Suprapubic skin (tissue), 4 donors: Measurements from ENCODE around the gene ZNF804A. TPM values are rescaled to one million over a fixed set of nuclear protein-coding genes. Genes with fewer than 3 reads are reported as not detected.

Experiments
- DNase-seq, 2 donors: peaks; one replicate each; pipeline ENCODE4 v3.0.0-alpha.2; 2019; ENCODE audit warnings: low spot score in 2 of 2
- H3K27ac ChIP-seq: fragments of 200-600 bp; sonication (generic); one replicate; pipeline ENCODE4 v1.5.1; 2019
- H3K27me3 ChIP-seq: fragments of 200-600 bp; sonication (generic); one replicate; pipeline ENCODE4 v1.5.1; 2019
- H3K36me3 ChIP-seq: fragments of 200-600 bp; sonication (generic); one replicate; pipeline ENCODE4 v1.5.1; 2019
- H3K4me1 ChIP-seq: fragments of 200-600 bp; sonication (generic); one replicate; pipeline ENCODE4 v1.5.1; 2019
- H3K4me3 ChIP-seq: fragments of 200-600 bp; sonication (generic); one replicate; pipeline ENCODE4 v1.5.1; 2019; ENCODE audit warnings: mild to moderate bottlenecking
- H3K9me3 ChIP-seq: fragments of 200-600 bp; sonication (generic); one replicate; pipeline ENCODE4 v1.5.1; 2019
- EP300 ChIP-seq: sonication (generic); formaldehyde crosslinking; IDR thresholded peaks from one replicate; pipeline ENCODE4 v1.6.1; 2017; ENCODE audit warnings: antibody characterized with exemption
- POLR2A ChIP-seq, 2 donors: fragments of 450-650 bp; IDR thresholded peaks; one replicate each; pipeline ENCODE4 v1.6.1; 2017; ENCODE audit warnings: antibody characterized with exemption in 2 of 2, mild to moderate bottlenecking in 2 of 2, moderate library complexity in 2 of 2
- POLR2AphosphoS5 ChIP-seq, 3 donors: sonication (generic); formaldehyde crosslinking; IDR thresholded peaks; one replicate each; pipeline ENCODE4 v1.6.1; 2017; ENCODE audit warnings: antibody characterized with exemption in 3 of 3
- WGBS: methylation state at CpG from one replicate; pipeline ENCODE4 v1.1.5; 2018; 5-methylcytosine and 5-hydroxymethylcytosine counted together
- total RNA-seq, 4 donors: library from RNA; depleted of rRNA; stranded (reverse); fragments of >200 nt; gene quantifications; one replicate each; pipeline ENCODE4 v1.1.0, GENCODE V29; 2016
- TF ChIP-seq, protein P1 (sequence below), 2 donors: fragments of 200-600 bp in 1 of 2; fragments of 450-650 bp in 1 of 2; sonication (generic) in 1 of 2; IDR thresholded peaks; one replicate each; pipeline ENCODE4 v1.5.1; 2016 to 2019; ENCODE audit warnings: antibody characterized with exemption in 2 of 2, mild to moderate bottlenecking in 1 of 2, moderate library complexity in 1 of 2

Gene ZNF804A
- total RNA-seq = 1 to 10 TPM in 1 of 4 donors, not detected in 3; 1.0 TPM

DNA sequence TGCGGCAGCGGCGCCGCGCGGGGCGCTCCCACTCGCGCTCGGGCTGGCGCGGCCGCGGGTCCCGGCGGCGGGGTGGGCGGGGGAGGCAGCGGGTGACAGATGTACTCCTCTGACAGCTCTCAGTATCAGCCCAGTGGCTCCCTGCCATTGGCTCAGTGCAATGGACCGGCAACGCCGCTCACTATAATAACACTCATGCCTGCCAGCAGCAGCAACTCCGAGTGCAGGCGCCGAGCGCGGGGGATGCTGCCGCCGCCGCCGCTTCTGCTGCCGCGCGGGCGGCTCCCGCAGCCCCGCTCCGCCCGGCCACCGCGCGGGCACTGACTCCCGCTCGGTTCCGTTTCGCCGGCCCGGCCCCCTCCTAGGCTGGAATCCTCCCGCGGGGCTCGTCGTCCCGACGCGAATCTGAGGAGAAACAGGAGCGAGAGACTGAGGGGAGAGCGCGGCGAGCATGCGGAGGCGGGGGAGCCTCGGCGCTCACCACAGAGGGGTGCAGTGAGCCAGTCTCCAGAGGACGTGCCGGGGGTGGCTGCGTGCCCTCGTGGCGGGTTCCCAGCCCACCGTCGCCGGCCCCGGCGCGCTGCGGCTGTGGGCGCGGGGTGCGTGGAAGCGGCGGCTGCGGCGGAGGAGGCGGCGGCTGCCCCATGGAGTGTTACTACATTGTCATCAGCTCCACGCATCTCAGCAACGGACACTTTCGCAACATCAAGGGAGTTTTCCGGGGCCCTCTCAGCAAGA is at the start of gene ZNF804A:
Gene ZNF804A (plus strand): TSS at position 214 of the 738 bp plus-strand sequence. CDS start 431 bp downstream, at position 645.
- Histone ChIP-seq H3K9me3 (no peaks in the 10 kb centered on the region), H3K4me3 (peak within 1 kb of the TSS; percentile 77), H3K36me3 (no peaks in the 10 kb centered on the region), H3K27me3 (peaks cover 30% of the 10 kb centered on the region), H3K4me1 (peaks cover 23% of the 10 kb centered on the region), H3K27ac (peak within 1 kb of the TSS; percentile 40)
- peak; percentile 62 to 79 for DNase-seq
- TF ChIP-seq, protein P1, sequence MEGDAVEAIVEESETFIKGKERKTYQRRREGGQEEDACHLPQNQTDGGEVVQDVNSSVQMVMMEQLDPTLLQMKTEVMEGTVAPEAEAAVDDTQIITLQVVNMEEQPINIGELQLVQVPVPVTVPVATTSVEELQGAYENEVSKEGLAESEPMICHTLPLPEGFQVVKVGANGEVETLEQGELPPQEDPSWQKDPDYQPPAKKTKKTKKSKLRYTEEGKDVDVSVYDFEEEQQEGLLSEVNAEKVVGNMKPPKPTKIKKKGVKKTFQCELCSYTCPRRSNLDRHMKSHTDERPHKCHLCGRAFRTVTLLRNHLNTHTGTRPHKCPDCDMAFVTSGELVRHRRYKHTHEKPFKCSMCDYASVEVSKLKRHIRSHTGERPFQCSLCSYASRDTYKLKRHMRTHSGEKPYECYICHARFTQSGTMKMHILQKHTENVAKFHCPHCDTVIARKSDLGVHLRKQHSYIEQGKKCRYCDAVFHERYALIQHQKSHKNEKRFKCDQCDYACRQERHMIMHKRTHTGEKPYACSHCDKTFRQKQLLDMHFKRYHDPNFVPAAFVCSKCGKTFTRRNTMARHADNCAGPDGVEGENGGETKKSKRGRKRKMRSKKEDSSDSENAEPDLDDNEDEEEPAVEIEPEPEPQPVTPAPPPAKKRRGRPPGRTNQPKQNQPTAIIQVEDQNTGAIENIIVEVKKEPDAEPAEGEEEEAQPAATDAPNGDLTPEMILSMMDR (IDR thresholded peaks at IDR 0.05) = no peak
- no peak for TF ChIP-seq POLR2A (IDR thresholded peaks at IDR 0.05)
- TF ChIP-seq POLR2AphosphoS5 (IDR thresholded peaks at IDR 0.05) = no peak
- no peak for TF ChIP-seq EP300
- 2% methylated on average over 41 of the region's 88 CpGs for WGBS

DNA sequence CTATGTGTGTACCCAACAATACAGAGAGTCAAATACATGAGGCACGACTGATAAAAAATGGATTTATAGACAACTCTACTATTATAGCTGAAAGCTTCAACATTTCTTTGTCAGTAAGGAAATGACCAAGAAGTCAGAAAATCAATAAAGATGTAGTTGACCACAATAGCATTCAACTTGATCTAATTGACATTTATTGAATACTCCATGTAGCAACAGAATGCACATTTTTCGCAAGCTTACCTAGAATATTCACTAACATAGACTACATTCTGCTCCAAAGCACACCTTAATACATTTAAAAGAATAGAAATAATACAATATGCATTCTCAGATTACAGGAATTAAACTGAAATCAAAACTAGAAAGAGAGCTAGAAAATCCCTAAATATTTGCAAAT is 49.2 kb upstream of the ZNF804A start:
- H3K36me3 ChIP-seq = no peaks in the 10 kb centered on the region
- no peaks in the 10 kb centered on the region for H3K9me3 ChIP-seq
- H3K27ac ChIP-seq = no peak overlapping the region
- WGBS = 79% methylated on average over 2 of the region's 2 CpGs
- no peak for DNase-seq
- TF ChIP-seq, protein P1 (IDR thresholded peaks at IDR 0.05) = no peak
- TF ChIP-seq POLR2A (IDR thresholded peaks at IDR 0.05) = no peak
- H3K4me3 ChIP-seq = no peak overlapping the region
- no peaks in the 10 kb centered on the region for H3K27me3 ChIP-seq
- no peaks in the 10 kb centered on the region for H3K4me1 ChIP-seq

DNA sequence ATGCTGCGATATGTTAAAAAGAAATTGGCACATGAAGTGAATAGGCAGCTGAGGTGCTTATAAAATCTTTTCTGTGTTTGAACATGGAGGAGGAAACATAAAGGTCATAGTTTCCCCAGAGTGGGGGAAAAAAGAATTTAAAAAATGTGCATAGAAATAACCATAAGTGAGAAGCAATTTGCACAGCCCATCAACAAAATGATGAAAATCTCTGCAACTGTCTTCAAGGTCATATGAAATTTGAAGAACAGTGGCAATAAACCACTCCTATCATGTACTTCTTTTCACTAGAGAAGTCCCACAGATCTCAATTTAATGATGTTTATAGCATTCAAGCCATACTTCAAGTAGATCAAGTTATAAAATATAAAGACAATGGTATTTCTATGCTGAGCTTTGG is 46.7 kb upstream of the ZNF804A start:
- TF ChIP-seq EP300 (no peak), POLR2A (IDR thresholded peaks at IDR 0.05) (no peak), POLR2AphosphoS5 (IDR thresholded peaks at IDR 0.05) (no peak)
- TF ChIP-seq, protein P1 (IDR thresholded peaks at IDR 0.05) = no peak
- H3K36me3 ChIP-seq = no peaks in the 10 kb centered on the region
- WGBS = 93% methylated on average over 1 of the region's 1 CpG
- H3K4me3 ChIP-seq = no peak overlapping the region
- no peak overlapping the region for H3K27ac ChIP-seq
- H3K9me3 ChIP-seq = no peaks in the 10 kb centered on the region
- H3K27me3 ChIP-seq = no peaks in the 10 kb centered on the region
- DNase-seq = no peak
- H3K4me1 ChIP-seq = no peaks in the 10 kb centered on the region

DNA sequence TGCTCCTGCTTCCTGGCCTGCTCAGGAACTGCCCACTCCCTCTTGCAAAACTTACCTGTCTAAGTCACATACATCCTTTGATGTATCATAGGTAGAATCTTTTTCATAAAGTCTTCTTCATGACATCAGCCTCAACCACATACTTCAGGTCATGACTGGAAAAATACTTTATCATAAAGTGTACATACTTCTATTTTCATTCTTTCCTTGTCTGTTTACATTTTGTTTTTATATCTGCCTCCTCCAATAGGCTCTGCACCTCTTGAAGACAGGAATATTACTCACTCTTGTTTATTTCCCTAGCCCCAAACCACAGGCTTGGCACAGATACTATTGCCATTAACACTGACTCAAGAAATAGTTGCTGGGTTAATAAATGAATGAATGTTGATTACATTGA is 43.6 kb upstream of the ZNF804A start:
- H3K9me3 ChIP-seq = no peaks in the 10 kb centered on the region
- TF ChIP-seq POLR2AphosphoS5 (IDR thresholded peaks at IDR 0.05) = no peak
- TF ChIP-seq, protein P1 (IDR thresholded peaks at IDR 0.05) = no peak
- no peak for TF ChIP-seq POLR2A (IDR thresholded peaks at IDR 0.05)
- no peak for TF ChIP-seq EP300
- no peaks in the 10 kb centered on the region for H3K36me3 ChIP-seq
- H3K27ac ChIP-seq = no peak overlapping the region
- no peak overlapping the region for H3K4me3 ChIP-seq
- no peaks in the 10 kb centered on the region for H3K27me3 ChIP-seq
- H3K4me1 ChIP-seq = no peaks in the 10 kb centered on the region
- DNase-seq = no peak

DNA sequence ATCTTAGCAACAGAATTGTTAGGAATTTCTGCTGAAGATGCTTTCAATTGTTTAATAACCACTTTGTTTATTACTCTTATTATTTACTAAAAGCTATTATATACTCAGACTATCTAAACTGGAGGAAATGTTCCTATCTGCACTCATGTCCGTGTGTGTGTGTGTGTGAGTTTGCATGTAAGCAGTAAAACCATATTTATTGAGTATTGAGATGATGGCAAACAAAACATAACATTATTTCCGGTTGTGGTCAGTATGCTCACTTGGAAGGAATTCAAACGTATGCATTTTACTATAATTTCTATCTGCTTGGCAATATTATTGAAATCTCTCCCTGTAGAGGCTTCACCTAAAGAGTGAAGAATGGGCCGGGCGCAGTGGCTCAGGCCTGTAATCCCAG is 43.0 kb upstream of the ZNF804A start:
- no peak for TF ChIP-seq POLR2AphosphoS5 (IDR thresholded peaks at IDR 0.05)
- TF ChIP-seq, protein P1 (IDR thresholded peaks at IDR 0.05) = no peak
- TF ChIP-seq POLR2A (IDR thresholded peaks at IDR 0.05) = no peak
- TF ChIP-seq EP300 = no peak
- no peak overlapping the region for H3K27ac ChIP-seq
- H3K4me1 ChIP-seq = no peaks in the 10 kb centered on the region
- 86% methylated on average over 5 of the region's 5 CpGs for WGBS
- H3K9me3 ChIP-seq = no peaks in the 10 kb centered on the region
- H3K4me3 ChIP-seq = no peak overlapping the region
- DNase-seq = no peak
- no peaks in the 10 kb centered on the region for H3K36me3 ChIP-seq
- no peaks in the 10 kb centered on the region for H3K27me3 ChIP-seq
